ENCODE results near the gene PSMD1. TPM values are rescaled to one million over a fixed set of nuclear protein-coding genes. Genes with fewer than 3 reads are reported as not detected.

Gene PSMD1
- total RNA-seq, 1 donor from 2014 or later = 91.6 TPM

DNA sequence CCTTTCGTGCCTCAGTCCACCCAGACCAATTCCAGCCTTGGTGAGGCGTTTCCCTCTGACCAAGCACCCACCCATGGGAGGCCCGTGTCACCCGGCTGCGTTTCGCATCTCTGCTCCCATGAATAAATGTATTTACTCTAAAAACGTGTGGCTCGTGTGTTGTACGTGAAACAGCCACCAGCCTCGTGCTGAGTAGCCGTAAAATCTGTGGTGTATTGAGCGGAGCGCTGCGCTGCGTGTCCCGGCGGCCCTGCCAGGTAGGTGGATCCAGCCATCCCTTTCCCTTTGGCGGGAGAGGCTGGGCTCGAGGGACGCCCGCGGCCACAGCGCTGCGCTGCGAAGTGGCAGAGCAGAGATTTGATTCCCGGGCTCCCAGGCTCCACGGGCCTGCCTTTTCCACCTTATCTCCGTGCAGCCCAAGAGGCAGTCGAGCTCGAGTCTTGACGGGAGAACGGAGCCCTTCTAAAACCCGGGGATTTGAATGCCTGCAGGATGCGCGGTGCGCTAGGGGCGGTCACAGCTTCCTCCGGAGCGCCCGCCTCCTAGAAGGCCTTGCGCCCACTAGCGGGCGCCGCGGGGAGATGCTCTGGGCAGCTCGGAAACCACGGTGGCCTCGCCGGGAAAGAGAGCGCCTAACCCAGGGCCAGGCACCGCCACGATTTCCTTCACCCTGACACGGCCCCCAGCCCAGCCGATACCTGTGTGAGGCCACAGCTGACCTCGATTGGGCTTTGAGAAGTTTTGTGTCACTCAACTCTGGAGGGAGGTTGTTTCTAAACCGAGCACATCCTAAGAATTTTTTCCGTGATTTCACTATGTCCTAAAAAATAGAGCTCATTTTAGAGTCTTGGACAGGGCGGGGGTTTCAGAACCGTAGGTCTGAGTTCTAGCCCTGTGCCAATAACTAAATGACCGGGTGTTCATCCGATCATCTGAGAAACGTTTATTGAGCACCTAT lies 3.9 kb upstream of the PSMD1 start:
- peak overlapping the region; percentile 90 for H3K4me3 Mint-ChIP-seq
- DNase-seq (ENCODE audit: extremely low spot score, unreplicated experiment) = peak; percentile 89
- peaks cover 23% of the 10 kb centered on the region for H3K27me3 Mint-ChIP-seq
- TF ChIP-seq, protein P1, sequence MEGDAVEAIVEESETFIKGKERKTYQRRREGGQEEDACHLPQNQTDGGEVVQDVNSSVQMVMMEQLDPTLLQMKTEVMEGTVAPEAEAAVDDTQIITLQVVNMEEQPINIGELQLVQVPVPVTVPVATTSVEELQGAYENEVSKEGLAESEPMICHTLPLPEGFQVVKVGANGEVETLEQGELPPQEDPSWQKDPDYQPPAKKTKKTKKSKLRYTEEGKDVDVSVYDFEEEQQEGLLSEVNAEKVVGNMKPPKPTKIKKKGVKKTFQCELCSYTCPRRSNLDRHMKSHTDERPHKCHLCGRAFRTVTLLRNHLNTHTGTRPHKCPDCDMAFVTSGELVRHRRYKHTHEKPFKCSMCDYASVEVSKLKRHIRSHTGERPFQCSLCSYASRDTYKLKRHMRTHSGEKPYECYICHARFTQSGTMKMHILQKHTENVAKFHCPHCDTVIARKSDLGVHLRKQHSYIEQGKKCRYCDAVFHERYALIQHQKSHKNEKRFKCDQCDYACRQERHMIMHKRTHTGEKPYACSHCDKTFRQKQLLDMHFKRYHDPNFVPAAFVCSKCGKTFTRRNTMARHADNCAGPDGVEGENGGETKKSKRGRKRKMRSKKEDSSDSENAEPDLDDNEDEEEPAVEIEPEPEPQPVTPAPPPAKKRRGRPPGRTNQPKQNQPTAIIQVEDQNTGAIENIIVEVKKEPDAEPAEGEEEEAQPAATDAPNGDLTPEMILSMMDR (conservative IDR thresholded peaks at IDR 0.05) = peak; percentile 97
- peaks cover 12% of the 10 kb centered on the region for H3K4me1 Mint-ChIP-seq (ENCODE audit: unreplicated experiment)
- H3K27ac Mint-ChIP-seq = peak overlapping the region; percentile 77
- H3K9me3 Mint-ChIP-seq = no peaks in the 10 kb centered on the region
- H3K36me3 Mint-ChIP-seq = no peaks in the 10 kb centered on the region

DNA sequence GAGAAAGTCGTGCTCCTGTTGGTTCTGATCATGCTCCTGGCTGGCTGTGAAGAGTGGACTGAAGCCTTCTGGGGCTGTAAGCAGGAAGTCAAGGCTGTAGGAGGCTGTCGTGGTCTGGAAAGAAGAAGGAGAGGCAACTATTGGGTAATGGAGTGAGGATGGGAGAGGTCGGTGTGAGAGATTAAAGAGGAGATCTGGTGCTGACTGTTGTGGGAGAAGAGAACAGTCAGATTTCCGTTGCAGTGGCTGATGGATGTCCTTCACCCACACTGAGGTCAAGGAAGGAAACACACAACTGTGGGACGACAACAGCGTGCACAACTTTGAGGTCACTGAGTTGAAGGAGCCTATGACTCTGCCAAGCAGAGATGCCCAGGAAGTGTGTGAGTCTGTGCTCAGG lies 2.8 kb upstream of the PSMD1 start:
- Mint-ChIP-seq H3K4me1 (ENCODE audit: unreplicated experiment) (peaks cover 23% of the 10 kb centered on the region), H3K27me3 (peaks cover 20% of the 10 kb centered on the region), H3K4me3 (no peak overlapping the region), H3K36me3 (no peaks in the 10 kb centered on the region), H3K9me3 (no peaks in the 10 kb centered on the region), H3K27ac (no peak overlapping the region)
- TF ChIP-seq, protein P1 (conservative IDR thresholded peaks at IDR 0.05) = no peak
- DNase-seq (ENCODE audit: extremely low spot score, unreplicated experiment) = no peak

DNA sequence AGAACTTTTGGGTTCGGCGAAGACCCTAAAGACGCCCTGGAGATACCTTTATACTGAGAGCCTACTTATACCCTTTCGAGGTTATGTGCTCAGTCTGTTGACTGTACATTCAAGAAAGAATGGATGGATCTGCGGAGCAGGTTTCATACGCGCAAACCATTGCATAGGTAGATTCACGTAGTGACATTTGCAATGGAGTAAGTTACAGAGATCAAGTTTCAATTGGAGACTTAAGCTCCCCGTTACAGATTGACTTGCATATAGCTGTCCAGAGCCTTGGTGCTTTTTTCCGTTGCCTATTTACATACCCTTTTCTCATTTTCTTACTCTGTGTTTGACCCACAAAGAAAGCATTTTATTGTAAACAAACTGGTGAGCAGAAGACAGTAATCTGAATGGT lies 923 bp downstream of the PSMD1 start:
- H3K9me3 Mint-ChIP-seq = no peaks in the 10 kb centered on the region
- peaks cover 33% of the 10 kb centered on the region for H3K4me1 Mint-ChIP-seq (ENCODE audit: unreplicated experiment)
- no peaks in the 10 kb centered on the region for H3K36me3 Mint-ChIP-seq
- no peak for DNase-seq (ENCODE audit: extremely low spot score, unreplicated experiment)
- H3K27me3 Mint-ChIP-seq = peaks cover 3% of the 10 kb centered on the region
- TF ChIP-seq, protein P1 (conservative IDR thresholded peaks at IDR 0.05) = no peak
- H3K27ac Mint-ChIP-seq = peak overlapping the region; percentile 60
- H3K4me3 Mint-ChIP-seq = peak overlapping the region; percentile 99

DNA sequence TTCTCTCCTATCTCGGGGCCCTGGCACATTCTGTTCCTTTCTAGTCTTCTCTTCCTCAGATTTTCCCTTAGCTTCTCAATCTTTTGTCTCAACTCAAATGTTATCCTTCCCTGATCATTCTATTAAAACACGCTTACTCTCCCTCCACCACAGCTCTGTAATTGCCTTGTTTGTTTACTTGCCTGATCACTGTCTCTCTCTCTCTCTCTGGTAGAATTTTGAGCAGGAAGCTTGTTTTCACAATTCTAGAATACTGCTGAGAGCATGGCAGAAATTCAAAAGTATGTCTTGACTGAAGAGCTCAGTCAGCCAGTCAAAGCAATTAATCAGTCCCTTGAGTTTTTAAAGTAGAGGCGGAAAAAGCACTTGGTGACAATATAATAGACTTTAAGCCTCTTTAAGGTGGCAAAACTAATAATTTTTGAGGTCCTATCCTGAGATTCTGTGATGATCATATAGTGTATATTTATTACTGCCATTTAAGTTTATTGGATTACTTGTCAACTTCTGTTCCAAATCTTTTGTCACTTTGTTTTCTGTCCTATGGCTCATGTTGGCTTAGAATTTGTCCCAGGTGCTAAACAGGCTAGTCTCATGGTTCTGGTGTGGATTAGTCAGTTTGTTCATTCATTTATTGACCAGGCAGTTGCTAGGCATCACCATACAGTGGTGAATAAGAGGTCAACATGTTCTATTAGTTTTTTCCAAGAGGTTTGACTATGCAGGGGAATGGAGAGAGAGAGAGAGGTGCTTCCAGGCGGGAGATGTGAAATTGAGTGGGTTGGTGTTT lies 2.3 kb downstream of the PSMD1 start:
- Mint-ChIP-seq H3K4me3 (peak overlapping the region; percentile 99), H3K27ac (peak overlapping the region; percentile 60), H3K4me1 (ENCODE audit: unreplicated experiment) (peaks cover 28% of the 10 kb centered on the region), H3K9me3 (no peaks in the 10 kb centered on the region), H3K36me3 (peaks cover 5% of the 10 kb centered on the region), H3K27me3 (no peaks in the 10 kb centered on the region)
- no peak for DNase-seq (ENCODE audit: extremely low spot score, unreplicated experiment)
- TF ChIP-seq, protein P1 (conservative IDR thresholded peaks at IDR 0.05) = no peak

DNA sequence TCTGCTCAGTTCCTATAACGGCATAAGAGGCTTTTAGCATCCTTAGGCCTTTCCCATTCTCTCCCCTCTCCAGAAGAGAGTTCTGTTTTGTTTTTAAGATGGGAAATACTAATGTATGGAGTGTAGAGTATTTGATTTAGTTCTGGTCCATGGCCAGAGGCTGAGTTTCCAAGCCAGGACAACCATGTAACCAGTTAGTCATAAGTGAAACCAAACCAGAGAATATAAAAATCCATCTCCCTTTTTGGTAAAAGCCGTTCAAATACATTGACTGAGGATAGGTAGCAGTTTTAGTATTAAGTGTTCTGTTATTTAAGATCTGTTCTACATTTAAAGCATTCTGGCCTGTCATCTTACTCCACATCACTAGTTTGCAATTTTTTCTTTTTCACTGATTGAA lies 3.1 kb downstream of the PSMD1 start:
- H3K27me3 Mint-ChIP-seq = no peaks in the 10 kb centered on the region
- H3K9me3 Mint-ChIP-seq = no peaks in the 10 kb centered on the region
- H3K4me1 Mint-ChIP-seq (ENCODE audit: unreplicated experiment) = peaks cover 28% of the 10 kb centered on the region
- DNase-seq (ENCODE audit: extremely low spot score, unreplicated experiment) = no peak
- H3K4me3 Mint-ChIP-seq = peak overlapping the region; percentile 14
- peaks cover 5% of the 10 kb centered on the region for H3K36me3 Mint-ChIP-seq
- TF ChIP-seq, protein P1 (conservative IDR thresholded peaks at IDR 0.05) = no peak
- H3K27ac Mint-ChIP-seq = no peak overlapping the region
